PFSK-1 (cell line): ENCODE data around the gene LY6G6D.

Experiments used
- FOXP2 ChIP-seq: optimal IDR thresholded peaks from 2 replicates; pipeline ENCODE3; 2011; ENCODE audit warnings: borderline replicate concordance, control low read depth, inconsistent platforms; ENCODE audit not compliant: insufficient read depth; ENCODE audit errors: extremely low read length, extremely low read depth
- POLR2AphosphoS5 ChIP-seq: IDR thresholded peaks from 2 replicates; pipeline ENCODE4 v1.6.1; 2012; ENCODE audit warnings: low read depth, mild to moderate bottlenecking, control low read depth, low read length, moderate library complexity
- REST ChIP-seq, 2 experiments: IDR thresholded peaks; 2 replicates each; pipeline versions ENCODE4 v1.6.1 to v1.8.0; 2011 to 2012; ENCODE audit warnings: low read depth in 2 of 2, low read length in 2 of 2, control low read depth in 1 of 2, inconsistent platforms in 1 of 2, mild to moderate bottlenecking in 1 of 2, moderate library complexity in 1 of 2; ENCODE audit not compliant: insufficient read depth in 1 of 2
- SIN3A ChIP-seq: IDR thresholded peaks from 2 replicates; pipeline ENCODE4 v1.6.1; 2012; ENCODE audit warnings: mild to moderate bottlenecking, low read length, moderate library complexity, borderline replicate concordance; ENCODE audit not compliant: insufficient read depth
- TAF1 ChIP-seq: IDR thresholded peaks from 2 replicates; pipeline ENCODE4 v1.6.1; 2012; ENCODE audit warnings: low read length, control low read depth, borderline replicate concordance; ENCODE audit not compliant: insufficient read depth

Gene LY6G6D

GRCh38 chr6:31737991-31738979 lies 23.1 kb downstream of the LY6G6D start:
- TF ChIP-seq FOXP2: no peak
- TF ChIP-seq POLR2AphosphoS5: no peak
- TF ChIP-seq REST (IDR thresholded peaks at IDR 0.05; ENCODE audit: insufficient read depth in 1 of 2, low read depth in 2 of 2, low read length in 2 of 2): 0 out of 4 replicates have a peak, but pooled peaks of 1 of the 2 experiments have one; percentile 20
- TF ChIP-seq SIN3A: 0 out of 2 replicates have a peak, but pooled peaks have one; percentile 11

- no peak for TF ChIP-seq REST (IDR thresholded peaks at IDR 0.05; ENCODE audit: insufficient read depth in 1 of 2, low read depth in 2 of 2, low read length in 2 of 2)
- TF ChIP-seq FOXP2: no peak
- 0 out of 2 replicates have a peak, but pooled peaks have one; percentile 11 for TF ChIP-seq SIN3A
- TF ChIP-seq POLR2AphosphoS5: peak; percentile 93
- peak; percentile 82 for TF ChIP-seq TAF1
These were observed 24.7 kb downstream of the LY6G6D start, which contains the start of gene MSH5 for GRCh38 chr6:31739639-31740396. TSS of gene MSH5 (plus strand) at chr6:31740005. CDS start at chr6:31740467, 462 bp downstream.

GRCh38 chr6:31740397-31741223 lies 25.5 kb downstream of the LY6G6D start:
- TF ChIP-seq SIN3A (no peak), TAF1 (no peak), REST (IDR thresholded peaks at IDR 0.05; ENCODE audit: insufficient read depth in 1 of 2, low read depth in 2 of 2, low read length in 2 of 2) (0 out of 4 replicates have a peak, but pooled peaks of 1 of the 2 experiments have one; percentile 52), POLR2AphosphoS5 (peak; percentile 65; the same call in 1 of the 2 replicates), FOXP2 (no peak)

- TF ChIP-seq TAF1 (no peak), FOXP2 (no peak), SIN3A (no peak), REST (IDR thresholded peaks at IDR 0.05; ENCODE audit: insufficient read depth in 1 of 2, low read depth in 2 of 2, low read length in 2 of 2) (no peak), POLR2AphosphoS5 (no peak)
These were observed 26.7 kb downstream of the LY6G6D start for GRCh38 chr6:31741815-31742214.
